Activated T-cell treated with anti-CD3 and anti-CD28 coated beads for 4 hours (primary cell): ENCODE measurements around the gene NEURL2.

Experiments
- DNase-seq: peaks from one replicate; pipeline ENCODE4 v3.0.0-alpha.2; 2020

NEURL2 gene

DNA sequence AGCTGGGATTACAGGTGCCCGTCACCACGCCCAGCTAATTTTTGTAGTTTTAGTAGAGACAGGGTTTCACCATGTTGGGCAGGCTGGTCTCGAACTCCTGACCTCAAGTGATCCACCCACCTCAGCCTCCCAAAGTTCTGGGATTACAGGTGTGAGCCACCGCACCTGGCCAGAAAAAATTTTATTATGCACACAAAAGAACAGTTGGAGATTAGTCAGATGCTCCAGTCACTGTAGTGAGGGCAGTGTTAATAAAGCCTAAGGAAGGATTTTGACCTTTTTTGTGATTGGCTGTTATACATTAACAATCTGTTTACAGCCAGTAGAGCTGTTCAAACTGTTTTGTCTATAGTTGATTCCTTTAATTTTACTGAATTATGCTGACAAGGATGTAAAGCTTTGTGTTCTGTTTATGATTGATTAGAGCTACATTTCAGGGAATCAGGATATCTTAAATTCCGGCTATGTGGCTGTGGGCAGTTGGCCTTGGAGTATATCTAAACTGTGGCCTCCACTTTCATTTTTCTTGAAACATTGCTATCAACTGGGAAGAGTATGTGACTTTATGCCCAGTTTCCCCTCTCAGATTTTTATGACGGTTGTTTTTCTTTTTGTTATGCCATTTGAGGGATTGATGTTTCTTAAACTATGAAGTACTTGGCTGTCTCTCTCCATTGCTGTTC is 23.7 kb downstream of the NEURL2 start:
- DNase-seq: no peak

DNA sequence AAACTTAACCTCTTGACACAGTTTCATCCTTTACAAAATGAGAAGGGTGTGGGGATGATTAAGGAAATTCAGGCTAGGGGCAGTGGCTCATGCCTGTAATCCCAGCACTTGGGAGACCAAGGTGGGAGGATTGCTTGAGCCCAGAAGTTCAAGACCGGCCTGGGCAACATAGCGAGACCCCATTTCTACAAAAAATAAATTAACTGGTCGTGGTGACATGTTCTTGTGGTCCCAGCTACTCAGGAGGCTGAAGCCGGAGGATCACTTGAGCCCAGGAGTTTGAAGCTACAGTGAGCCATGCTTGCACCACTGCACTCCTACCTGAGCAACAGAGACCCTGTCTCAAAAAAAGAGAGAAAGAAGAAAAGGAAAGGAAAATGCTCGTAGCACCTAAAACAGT is 24.6 kb downstream of the NEURL2 start:
- DNase-seq: no peak

DNA sequence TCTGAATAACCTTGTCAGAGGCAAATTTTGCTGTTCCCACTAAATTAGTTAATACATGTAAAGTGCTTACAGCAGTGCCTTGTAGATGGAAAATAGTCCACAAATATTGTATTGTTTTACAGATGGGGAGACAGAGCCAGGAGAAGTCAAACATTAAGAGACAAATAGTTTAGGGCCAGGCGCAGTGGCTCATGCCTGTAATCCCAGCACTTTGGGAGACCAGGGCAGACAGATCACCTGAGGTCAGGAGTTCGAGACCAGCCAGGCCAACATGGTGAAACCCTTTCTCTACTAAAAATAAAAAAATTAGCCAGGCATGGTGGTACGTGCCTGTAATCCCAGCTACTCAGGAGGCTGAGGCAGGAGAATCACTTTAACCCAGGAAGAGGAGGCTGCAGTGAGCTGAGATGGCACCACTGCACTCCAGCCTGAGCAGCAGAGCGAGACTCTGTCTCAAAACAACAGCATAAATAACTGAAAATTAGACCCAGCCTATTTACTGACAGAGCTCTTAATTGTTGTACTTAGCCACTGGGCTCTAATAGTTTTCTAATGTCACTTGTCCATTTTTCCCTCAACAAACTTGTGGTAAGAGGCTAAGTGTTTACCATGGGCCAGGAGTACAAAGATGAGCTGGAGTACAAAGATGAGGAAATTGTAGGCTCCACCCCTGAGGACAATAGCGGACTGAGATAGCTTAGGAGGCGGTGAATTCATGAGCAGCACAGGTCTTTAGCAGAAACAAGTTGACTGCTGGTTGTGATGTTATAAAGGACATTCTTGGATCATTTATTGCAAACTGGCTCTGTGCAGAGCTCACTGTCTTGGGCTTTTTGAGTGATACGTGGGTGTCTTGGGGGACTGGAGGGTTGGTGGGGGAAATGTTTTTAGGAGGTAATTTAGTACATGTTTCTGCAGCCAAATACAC is 27.2 kb downstream of the NEURL2 start:
- no peak for DNase-seq

DNA sequence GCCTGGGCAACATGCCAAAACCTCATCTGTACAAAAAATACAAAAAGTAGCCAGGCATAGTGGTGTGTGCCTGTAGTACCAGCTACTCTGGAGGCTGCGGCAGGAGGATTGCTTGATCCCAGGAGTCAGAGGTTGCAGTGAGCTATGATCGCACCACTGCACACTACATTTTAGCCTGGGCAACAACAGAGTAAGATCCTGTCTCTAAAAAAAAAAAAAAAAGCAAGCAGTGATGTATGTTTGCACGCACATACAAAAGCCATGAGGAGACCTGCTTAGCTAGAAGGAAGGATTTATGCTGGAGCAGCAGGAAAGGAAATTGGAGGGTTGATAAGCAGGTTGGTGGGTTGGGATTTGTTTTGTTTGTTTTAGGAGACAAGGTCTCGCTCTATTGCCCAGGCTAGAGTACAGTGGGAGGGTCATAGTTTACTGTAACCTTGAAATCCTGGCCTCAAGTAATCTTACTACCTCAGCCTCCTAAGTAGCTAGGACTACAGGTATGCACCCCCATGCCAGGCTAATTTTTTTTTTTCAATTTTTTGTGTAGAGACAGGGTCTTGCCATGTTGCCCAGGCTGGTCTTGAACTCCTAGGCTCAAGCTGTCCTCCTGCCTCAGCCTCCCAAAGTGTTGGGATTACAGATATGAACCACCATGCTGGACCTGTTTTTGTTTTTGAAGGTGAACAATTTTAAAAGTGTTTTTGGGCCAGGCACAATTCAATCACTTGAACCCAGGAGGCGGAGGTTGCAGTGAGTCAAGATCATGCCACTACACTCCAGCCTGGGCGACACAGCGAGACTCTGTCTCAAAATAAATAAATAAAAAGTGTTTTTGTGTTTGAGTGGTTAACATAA is 29.6 kb downstream of the NEURL2 start:
- no peak for DNase-seq

DNA sequence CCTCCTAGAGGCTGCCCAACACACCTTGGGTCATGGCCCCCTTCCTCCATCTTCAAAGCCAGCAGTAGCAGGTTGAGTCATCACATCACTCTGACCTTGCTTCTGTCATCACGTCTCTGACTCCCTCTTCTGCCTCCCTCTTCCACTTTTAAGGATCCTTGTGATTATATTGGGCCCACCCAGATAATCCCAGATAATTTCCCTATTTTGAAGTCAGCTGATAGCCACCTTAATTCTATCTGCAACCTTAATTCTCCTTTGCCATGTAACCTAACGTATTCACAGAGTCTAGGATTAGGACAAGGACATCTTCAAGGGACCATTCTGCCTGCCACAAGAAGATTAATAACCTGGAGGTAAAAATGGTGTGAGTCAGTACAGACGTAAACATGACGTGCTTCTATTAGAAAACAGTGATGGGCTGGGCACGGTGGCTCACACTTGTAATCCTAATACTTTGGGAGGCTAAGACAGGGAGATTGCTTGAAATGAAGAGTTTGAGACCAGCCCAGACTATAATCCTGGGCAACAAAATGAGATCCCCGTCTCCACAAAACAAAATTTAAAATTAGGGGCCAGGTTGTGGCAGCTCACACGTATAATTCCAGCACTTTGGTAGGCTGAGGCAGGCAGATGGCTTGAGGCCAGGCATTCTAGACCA is 30.3 kb downstream of the NEURL2 start:
- no peak for DNase-seq

DNA sequence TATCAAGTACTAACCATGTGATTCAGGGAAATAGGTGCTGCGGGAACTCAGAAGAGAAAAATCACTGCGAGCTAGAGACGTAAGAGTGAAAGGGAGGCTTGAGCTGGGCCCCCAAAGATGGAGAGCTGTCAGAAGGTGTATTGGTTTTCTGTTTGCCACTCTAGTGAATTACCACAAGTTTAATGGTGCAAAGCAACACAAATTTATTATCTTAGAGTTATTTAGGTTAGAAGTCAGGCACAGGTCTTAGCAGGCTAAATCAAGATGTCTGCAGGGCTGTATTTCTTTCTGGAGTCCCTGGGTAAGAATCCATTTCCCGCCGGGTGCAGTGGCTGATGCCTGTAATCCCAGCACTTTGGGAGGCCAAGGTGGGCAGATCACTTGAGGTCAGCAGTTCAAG is 31.1 kb downstream of the NEURL2 start:
- no peak for DNase-seq

DNA sequence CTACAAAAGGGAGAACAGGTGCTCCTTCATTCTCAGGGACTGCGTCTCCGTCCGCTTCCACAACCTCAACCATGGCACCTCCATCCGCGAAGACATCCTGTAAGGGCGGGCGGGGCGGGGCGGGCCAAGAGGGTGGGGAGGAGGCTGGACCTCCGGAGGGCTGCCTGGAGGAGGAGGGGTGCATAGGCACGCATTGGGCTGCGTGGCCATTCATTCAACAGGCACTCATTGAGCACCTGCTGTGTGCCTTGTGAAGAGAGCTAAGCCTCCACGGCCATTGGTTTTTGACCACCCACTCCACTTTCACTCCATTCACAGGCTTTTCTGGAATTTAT is 33.2 kb downstream of the NEURL2 start:
- no peak for DNase-seq

DNA sequence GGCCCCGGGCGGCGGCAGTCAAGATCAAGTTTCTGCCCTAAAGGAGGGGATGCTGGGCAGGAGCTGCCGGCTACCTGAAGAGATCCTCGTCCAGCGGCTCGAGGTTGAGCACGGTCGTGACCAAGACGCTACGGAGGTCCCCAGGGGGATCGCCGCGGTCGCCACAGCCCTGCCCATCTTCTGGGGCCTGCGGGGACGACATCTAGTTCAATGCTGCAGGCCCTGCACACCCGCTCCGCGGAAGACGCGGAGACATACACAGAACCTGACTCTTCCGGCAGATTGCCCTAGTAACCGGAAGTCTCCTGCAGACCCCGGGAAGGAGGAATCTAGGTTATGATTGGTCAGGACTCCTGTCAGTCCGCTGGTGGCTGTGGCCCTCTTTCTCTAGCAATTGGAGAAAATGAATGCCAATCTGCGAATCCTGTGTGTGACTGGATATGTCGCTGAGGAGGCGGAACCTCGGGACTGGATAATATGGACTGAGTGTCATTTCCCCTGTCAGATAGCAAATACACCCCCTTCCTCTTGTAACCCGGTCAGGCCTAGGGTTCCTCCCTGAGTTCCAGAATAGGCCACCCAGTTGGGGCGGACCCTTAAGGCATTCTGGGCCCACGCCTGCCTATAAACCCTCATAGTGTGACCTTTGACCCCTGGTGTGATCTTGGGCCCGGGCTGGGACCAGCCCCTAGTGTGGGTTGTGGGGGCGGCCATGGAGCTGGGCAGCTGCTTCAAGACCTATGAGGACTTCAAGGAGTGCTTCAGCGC is 33.7 kb downstream of the NEURL2 start, which contains the start of the genes ACOT8 and ZSWIM3:
Gene ACOT8 (minus strand): TSS at position 279 of the 768 bp plus-strand sequence. CDS start 77 bp downstream, at position 202.
Gene ZSWIM3 (plus strand): TSS at position 501 of the 768 bp plus-strand sequence. CDS start 212 bp downstream, at position 713.
- DNase-seq: peak; percentile 90

DNA sequence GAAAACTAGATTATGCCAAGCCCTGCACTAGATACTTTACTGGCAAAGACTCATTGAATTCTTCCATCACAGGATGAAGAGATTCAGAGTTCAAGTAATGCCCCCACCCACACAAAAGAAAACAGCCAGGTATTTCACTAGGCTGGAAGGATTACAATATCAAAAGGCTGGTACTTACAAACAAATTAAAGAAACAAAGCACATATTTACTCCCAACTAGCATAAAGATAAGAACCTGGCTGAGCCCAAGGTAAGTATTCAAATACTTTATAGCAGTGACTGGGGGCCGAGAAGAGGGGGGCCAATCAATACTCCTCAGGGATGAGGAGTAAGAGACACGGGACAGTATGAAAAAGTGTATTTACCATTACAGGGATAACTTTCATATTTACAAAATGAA is 37.5 kb downstream of the NEURL2 start:
- no peak for DNase-seq

DNA sequence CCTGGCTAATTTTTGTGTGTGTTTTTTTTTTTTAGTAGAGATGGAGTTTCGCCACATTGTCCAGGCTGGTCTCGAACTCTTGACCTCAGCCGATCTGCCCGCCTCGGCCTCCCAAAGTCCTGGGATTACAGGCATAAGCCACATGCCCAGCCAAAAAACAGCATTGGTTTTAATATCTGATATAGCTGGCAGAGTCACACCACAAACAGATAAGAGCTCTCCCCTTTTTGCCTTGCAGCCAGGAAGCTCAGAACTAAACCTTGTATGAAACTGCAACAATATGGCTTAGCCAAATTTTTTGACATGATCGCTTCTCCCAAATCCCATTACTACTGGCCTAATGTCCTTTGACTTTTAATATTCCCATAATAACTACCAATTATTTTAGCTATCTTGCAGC is 38.7 kb downstream of the NEURL2 start:
- no peak for DNase-seq

DNA sequence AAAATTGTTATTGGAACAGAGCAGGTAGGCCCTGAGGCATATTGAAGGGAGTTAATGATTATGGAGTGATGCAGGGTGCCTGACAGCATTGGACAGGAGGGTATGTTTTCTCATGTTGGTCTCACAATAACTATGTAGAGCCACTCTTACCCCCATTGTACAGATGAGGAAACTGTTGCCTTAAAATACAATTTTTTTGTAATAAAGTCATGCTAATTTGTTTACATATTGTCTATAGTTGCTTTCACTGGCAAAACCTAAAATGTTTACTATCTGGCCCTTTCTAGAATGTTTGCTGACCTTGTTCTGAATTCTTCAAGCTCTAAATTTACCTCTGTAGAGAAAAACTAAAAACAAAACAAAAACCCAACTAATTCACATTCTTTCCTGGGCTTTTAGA is 39.5 kb downstream of the NEURL2 start:
- no peak for DNase-seq

DNA sequence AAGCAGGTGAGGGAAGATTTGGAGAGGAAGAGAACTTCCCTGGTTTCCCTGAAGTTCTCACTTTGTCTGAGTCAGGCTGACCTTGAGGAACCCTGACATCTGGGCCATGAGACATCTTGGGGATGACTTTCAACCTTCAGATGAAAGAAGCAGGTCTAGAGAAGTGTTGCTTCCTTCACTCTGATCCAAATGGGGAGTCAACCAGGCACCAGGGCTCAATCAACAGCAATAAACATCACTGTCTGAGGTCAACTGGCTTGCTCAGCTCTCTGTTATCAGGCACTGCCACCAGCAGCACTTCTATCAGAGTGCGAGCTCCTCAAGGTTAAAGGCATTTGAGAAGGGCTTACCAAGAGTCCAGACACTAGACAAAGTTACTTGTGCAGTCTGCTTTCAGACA is 40.1 kb downstream of the NEURL2 start:
- DNase-seq: no peak

DNA sequence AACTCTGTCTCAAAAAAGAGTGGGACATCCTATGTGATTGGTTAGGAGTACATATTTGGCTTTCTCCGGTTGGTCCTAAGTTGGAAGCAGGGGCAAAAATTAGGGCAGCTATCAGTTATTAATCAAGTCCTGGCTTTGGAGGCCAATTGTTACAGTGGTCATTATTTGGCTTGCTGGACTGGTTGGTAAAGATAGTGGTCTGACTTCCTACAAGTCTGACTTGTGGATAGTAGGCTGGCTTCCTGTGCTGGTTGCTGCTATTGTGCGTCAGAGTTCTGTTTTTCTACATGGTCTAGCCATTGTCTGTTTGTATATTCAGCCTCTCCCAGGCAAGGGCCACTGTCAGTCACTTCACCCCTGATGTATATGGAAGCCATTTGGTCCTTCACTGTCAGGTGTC is 40.8 kb downstream of the NEURL2 start:
- DNase-seq: no peak

DNA sequence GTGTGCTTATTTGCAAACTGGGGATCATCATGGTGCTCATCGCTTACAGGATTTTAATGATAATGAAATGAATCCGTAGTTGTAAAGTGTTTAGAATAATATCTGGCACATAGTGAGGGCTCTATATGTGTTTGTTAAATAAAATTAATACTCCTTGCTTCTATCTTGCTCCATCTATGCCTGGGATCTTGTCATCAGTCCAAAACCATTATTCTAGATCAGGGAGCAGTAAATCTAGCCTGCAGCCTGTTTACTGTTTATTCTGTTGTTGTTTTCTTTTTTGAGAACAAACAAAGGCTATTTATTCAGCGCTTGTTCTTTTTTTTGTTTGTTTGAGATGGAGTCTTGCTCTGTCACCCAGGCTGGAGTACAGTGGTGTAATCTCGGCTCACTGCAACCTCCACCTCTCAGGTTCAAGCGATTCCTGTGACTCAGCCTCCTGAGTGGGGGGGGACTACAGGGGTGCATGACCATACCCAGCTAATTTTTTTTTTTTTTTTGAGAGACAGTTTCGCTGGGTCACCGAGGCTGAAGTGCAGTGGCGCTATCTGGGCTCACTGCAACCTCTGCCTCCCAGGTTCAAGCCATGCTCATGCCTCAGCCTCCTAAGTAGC is 41.9 kb downstream of the NEURL2 start:
- no peak for DNase-seq

DNA sequence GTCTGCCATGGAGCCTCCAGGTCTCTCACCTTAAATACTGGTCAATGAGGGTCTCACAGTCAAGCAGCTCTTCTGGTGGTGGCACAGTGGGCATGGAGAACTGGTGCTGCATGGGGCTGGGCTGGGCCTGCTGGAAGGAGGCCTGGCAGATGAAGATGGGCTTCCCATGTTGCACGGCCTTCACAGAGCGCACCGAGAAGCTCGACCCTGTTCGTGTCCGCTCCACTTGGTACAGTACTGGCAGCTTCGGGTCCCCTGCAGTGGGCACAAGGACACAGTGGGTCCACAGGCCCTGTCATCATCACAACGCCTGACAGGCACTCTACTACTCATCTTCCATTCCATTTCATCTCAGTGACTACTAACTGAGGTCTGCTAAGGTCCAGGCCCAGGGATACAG is 42.6 kb downstream of the NEURL2 start:
- DNase-seq: no peak

DNA sequence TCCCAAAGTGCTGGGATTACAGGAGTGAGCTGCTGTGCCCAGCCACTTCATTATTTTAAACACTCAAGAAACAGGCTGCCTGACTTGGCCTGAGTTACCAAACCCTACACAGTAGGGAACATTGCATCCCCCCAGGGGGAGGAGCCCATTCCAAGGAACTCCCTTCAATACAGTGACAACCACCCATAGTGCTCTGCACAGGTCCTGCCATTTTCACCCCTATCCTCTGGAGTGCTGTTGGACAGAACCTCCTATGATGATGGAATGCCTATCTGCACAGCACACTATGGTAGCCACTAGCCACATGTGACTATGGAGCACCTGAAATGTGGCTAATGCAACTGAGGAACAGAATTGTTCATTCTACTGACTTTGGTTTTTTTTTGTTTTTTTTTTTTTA is 45.6 kb downstream of the NEURL2 start:
- no peak for DNase-seq

DNA sequence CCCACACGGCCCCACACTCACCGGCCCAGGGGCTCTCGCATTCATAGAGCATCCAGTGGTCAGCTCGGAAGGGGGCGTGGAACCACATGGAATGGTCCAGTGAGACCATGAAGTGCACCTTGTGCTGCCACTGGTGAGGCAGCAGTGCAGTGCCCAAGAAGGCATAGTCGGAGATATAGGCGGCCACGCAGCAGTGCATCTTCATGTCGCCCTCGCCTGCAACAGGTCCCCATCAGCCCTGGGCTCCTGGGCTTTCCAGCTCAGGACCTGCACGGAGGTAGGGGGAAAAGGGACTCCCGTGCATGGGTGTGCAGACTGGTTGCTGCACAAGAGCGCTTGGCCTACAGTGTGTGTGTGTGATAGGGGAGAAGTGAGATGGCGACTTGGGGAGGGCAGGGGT is 47.5 kb downstream of the NEURL2 start:
- DNase-seq: no peak

DNA sequence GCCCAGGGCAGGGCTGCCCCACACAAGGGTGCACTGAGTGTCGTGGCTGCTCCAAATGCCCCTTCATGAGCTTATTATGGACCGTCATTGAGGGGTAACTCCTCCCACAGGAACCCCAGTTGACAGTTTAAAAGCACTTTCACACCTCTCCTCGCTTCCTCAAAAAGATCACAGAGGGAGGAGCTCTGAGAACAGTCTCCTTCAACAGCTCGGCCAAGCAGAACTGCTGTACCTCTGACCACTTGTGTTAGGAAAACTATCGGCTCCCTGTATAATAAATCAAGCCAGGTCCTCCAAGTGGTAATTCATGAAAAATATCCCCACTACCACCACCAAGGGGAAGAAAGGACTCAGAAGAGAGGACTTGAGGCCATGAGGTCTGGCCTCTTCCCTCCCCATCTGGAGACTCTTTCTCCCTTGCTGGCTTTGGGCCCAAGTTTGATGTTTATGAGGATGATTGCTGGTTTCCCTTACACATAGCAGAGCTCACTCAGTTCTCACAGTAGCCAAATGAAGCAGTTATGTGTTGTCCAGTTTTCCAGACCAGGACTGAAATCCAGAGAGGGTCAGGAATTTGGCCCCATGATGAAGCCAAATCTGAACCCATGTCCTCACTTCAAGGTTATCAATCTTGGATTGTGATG is 48.7 kb downstream of the NEURL2 start:
- DNase-seq: no peak

DNA sequence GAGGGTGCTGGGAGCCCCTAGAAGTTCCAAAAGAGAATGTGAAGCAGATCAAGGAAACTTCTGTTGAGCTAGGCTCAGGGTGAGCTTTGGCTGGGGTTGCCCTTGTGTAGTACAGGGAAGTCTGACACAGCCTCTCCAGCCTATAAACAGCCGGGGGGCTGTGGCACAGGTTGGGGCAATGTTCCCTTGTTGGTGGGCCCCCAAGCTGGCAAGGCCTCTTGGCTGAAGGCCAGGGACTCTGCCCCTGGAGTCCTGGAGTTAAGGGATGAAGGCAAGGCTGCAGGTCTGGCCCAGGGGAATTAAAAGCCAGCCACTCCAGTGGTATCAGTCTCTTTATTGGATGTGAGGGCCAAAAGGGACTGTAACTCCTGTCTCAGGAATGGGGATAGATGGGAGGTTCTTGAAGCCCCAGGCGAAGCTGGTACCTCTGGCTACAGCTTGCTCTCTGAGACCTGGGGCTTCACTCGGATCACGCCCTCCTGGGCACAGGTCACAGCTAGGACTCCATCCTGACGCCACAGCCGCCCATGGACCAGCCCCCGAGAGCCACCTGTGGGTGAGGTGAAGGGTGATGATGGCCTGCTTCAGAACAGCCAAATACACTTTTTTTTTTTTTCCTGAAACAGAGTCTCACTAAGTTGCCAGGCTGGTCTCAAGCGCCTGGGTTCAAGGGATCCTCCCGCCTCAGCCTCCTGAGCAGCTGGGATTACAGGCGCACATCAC is 49.4 kb downstream of the NEURL2 start:
- no peak for DNase-seq

DNA sequence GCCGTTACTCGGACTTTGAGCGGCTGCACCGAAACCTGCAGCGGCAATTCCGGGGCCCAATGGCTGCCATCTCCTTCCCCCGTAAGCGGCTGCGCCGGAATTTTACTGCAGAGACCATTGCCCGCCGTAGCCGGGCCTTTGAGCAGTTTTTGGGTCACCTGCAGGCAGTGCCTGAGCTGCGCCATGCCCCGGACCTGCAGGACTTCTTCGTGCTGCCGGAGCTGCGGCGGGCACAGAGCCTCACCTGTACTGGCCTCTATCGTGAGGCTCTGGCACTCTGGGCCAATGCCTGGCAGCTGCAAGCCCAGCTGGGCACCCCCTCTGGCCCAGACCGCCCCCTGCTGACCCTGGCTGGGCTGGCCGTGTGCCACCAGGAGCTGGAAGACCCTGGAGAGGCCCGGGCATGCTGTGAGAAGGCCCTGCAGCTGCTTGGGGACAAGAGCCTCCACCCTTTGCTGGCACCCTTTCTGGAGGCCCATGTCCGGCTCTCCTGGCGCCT is 50.3 kb downstream of the NEURL2 start:
- no peak for DNase-seq
